K562 (cell line): ENCODE measurements around the gene SPATA33. TPM values are rescaled to one million over a fixed set of nuclear protein-coding genes. Genes with fewer than 3 reads are reported as not detected.

ENCODE experiments used
- ATAC-seq: fragments of 200-7000 bp; cut with Tn5 transposase; 3 replicates; pipeline ENCODE4 v1.9.1; 2020; ENCODE audit warnings: moderate library complexity
- BruUV-seq: library from RNA; stranded (reverse); fragments of 400-500 nt; replicated peaks from 2 replicates; lab custom pipeline; 2021; lab: Mats Ljungman, UMichigan
- CTCF ChIA-PET: fragments of 300-600 bp; formaldehyde crosslinking; extraction: SDS; loops from one replicate; lab custom pipeline; 2021; ENCODE audit warnings: low intra/inter-chr PET ratio; lab: Yijun Ruan, JAX
- POLR2A ChIA-PET: fragments of 300-600, 350-650 bp; sonication (Branson Sonifier 250); formaldehyde crosslinking; extraction: SDS; loops from one replicate; lab custom pipeline; 2021; ENCODE audit warnings: antibody characterized with exemption, inconsistent platforms; lab: Yijun Ruan, JAX
- DNase-seq, 4 experiments: peaks; one replicate each; pipeline versions ENCODE4 v3.0.0 to v3.0.0-alpha.2; 2011 to 2018; ENCODE audit warnings: low spot score in 3 of 4, mixed read lengths in 3 of 4; ENCODE audit errors: extremely low read depth in 1 of 4
- FAIRE-seq: peaks from 2 replicates; lab custom pipeline; 2011; peaks lifted over from hg19 to GRCh38; lab: Jason Lieb, UNC
- H2AFZ ChIP-seq: 2 replicates; pipeline ENCODE4 v1.6.0; 2011; ENCODE audit warnings: low read depth, low read length, control low read depth, inconsistent platforms
- H3K27ac ChIP-seq: fragments of 200-600 bp; 3 replicates; pipeline ENCODE4 v1.8.0; 2011; ENCODE audit warnings: low read depth, mild to moderate bottlenecking, control low read depth, inconsistent platforms, low read length, moderate library complexity, mixed read lengths; ENCODE audit errors: extremely low read depth
- H3K27me3 ChIP-seq, 2 experiments: fragments of 300-600 bp in 1 of 2; 2 replicates in 1 of 2; 3 replicates in 1 of 2; pipeline versions ENCODE4 v1.6.0 to v1.8.0; 2011; ENCODE audit warnings: inconsistent platforms in 2 of 2, low read length in 2 of 2, mild to moderate bottlenecking in 1 of 2, mixed read lengths in 1 of 2, moderate library complexity in 1 of 2; ENCODE audit not compliant: control insufficient read depth in 2 of 2, insufficient read depth in 2 of 2
- H3K36me3 ChIP-seq: fragments of 300-600 bp; 3 replicates; pipeline ENCODE4 v1.8.0; 2011; ENCODE audit warnings: mild to moderate bottlenecking, low read length, inconsistent platforms; ENCODE audit not compliant: control insufficient read depth, insufficient read depth
- H3K4me1 ChIP-seq, 2 experiments: fragments of 200-600 bp in 1 of 2; replicated peaks in 1 of 2; 2 replicates in 1 of 2; 3 replicates in 1 of 2; pipeline versions ENCODE4 v1.5.1 to v1.8.0; 2011; ENCODE audit warnings: inconsistent platforms in 2 of 2, low read length in 2 of 2, mild to moderate bottlenecking in 1 of 2, mixed read lengths in 1 of 2, moderate library complexity in 1 of 2; ENCODE audit not compliant: control insufficient read depth in 2 of 2, insufficient read depth in 2 of 2
- H3K4me2 ChIP-seq: 2 replicates; pipeline ENCODE4 v1.6.1; 2011; ENCODE audit warnings: low read length, control low read depth, inconsistent platforms, mixed read lengths; ENCODE audit not compliant: insufficient read depth
- H3K4me3 ChIP-seq: fragments of 200-600 bp; sonication (generic), shearing (Covaris generic); 2 replicates; pipeline ENCODE4 v1.5.1; 2016; ENCODE audit warnings: control low read depth, inconsistent platforms
- H3K79me2 ChIP-seq: fragments of 200-600 bp; 3 replicates; pipeline ENCODE4 v1.8.0; 2011; ENCODE audit warnings: low read length, inconsistent platforms; ENCODE audit not compliant: control insufficient read depth, insufficient read depth
- H3K9ac ChIP-seq, 2 experiments: 2 replicates each; pipeline versions ENCODE4 v1.6.0 to v1.6.1; 2011; ENCODE audit warnings: low read depth in 2 of 2, low read length in 2 of 2, control low read depth in 1 of 2, inconsistent platforms in 1 of 2, mild to moderate bottlenecking in 1 of 2, mixed read lengths in 1 of 2; ENCODE audit not compliant: insufficient read depth in 1 of 2
- H3K9me1 ChIP-seq: one replicate; pipeline ENCODE4 v1.6.0; 2011; ENCODE audit warnings: inconsistent platforms, mild to moderate bottlenecking, low read length, moderate library complexity; ENCODE audit not compliant: control insufficient read depth, insufficient read depth
- H3K9me3 ChIP-seq: replicated peaks from 2 replicates; pipeline ENCODE4 v1.5.1; 2011; ENCODE audit warnings: low read depth, low read length, inconsistent platforms; ENCODE audit not compliant: control insufficient read depth, insufficient read depth
- H4K20me1 ChIP-seq: replicated peaks from 2 replicates; pipeline ENCODE4 v1.6.1; 2011; ENCODE audit warnings: low read length, inconsistent platforms, mixed read lengths; ENCODE audit not compliant: control insufficient read depth, insufficient read depth
- BRCA1 ChIP-seq, 2 experiments: fragments of 450-650 bp in 1 of 2; sonication (generic) in 1 of 2; formaldehyde crosslinking in 1 of 2; IDR thresholded peaks; 2 replicates each; pipeline versions ENCODE4 v1.5.0 to v1.6.1; 2017 to 2020; ENCODE audit warnings: mild to moderate bottlenecking in 1 of 2, missing genetic modification reagents in 1 of 2
- CGGBP1 ChIP-seq: fragments of 250-450 bp; sonication (Bioruptor Pico); IDR thresholded peaks from 2 replicates; pipeline ENCODE4 v1.9.0; 2021; ENCODE audit warnings: mild to moderate bottlenecking
- E2F3 ChIP-seq: fragments of 250-450 bp; sonication (Bioruptor Pico); IDR thresholded peaks from 2 replicates; pipeline ENCODE4 v1.4.0; 2020; ENCODE audit warnings: mild to moderate bottlenecking
- HNRNPL ChIP-seq: fragments of 200-400 bp; formaldehyde crosslinking; IDR thresholded peaks from 2 replicates; pipeline ENCODE4 v1.6.1; 2017; ENCODE audit warnings: low read depth, mild to moderate bottlenecking, low read length
- OTX1 ChIP-seq: fragments of 450-650 bp; formaldehyde crosslinking; IDR thresholded peaks from 2 replicates; pipeline ENCODE4 v1.4.0; 2022; ENCODE audit warnings: mild to moderate bottlenecking
- RBM17 ChIP-seq: fragments of 200-400 bp; formaldehyde crosslinking; IDR thresholded peaks from 2 replicates; pipeline ENCODE4 v1.6.1; 2017; ENCODE audit warnings: low read depth, mild to moderate bottlenecking, low read length, borderline replicate concordance
- SETDB1 ChIP-seq: IDR thresholded peaks from one replicate; pipeline ENCODE4 v1.6.1; 2012; ENCODE audit warnings: low read length, control low read depth, inconsistent platforms
- SIX5 ChIP-seq, 2 experiments: IDR thresholded peaks; 2 replicates each; pipeline ENCODE4 v1.6.1; 2011; ENCODE audit warnings: low read length in 2 of 2, borderline replicate concordance in 1 of 2, low read depth in 1 of 2, mild to moderate bottlenecking in 1 of 2, moderate library complexity in 1 of 2; ENCODE audit not compliant: insufficient read depth in 1 of 2
- SOX6 ChIP-seq: fragments of 450-650 bp; IDR thresholded peaks from 2 replicates; pipeline ENCODE4 v1.6.1; 2014; ENCODE audit warnings: mild to moderate bottlenecking
- THRAP3 ChIP-seq: fragments of 450-650 bp; IDR thresholded peaks from 2 replicates; pipeline ENCODE4 v1.6.1; 2016; ENCODE audit warnings: mild to moderate bottlenecking, inconsistent platforms, borderline replicate concordance
- TRIM25 ChIP-seq: fragments of 450-650 bp; IDR thresholded peaks from 2 replicates; pipeline ENCODE4 v1.7.0; 2016; ENCODE audit warnings: borderline replicate concordance
- ZNF444 ChIP-seq: fragments of 250-450 bp; sonication (Bioruptor Pico); IDR thresholded peaks from 2 replicates; pipeline ENCODE4 v1.4.0; 2020; ENCODE audit warnings: mild to moderate bottlenecking, moderate library complexity
- ZNF695 ChIP-seq: fragments of 450-650 bp; formaldehyde crosslinking; IDR thresholded peaks from 2 replicates; pipeline ENCODE4 v1.4.0; 2020; ENCODE audit warnings: mild to moderate bottlenecking, moderate library complexity
- ZNF696 ChIP-seq: fragments of 250-450 bp; sonication (Bioruptor Pico); conservative IDR thresholded peaks from 2 replicates; pipeline ENCODE4 v1.4.0; 2020; ENCODE audit warnings: mild to moderate bottlenecking, moderate library complexity
- whole genome bisulfite sequencing: fragments of 100-300 bp; shearing (Covaris generic); methylation state at CpG from one replicate; pipeline ENCODE4 v1.1.6; 2016; ENCODE audit warnings: low coverage, mixed read lengths; ENCODE audit not compliant: insufficient coverage; ENCODE audit errors: missing lambda C conversion rate; 5-methylcytosine and 5-hydroxymethylcytosine counted together
- in situ Hi-C: fragments of 300-500 bp; cut with MboI; formaldehyde crosslinking; loops from 4 replicates; pipeline ENCODE4 v1.15.0; 2018; ENCODE audit warnings: inconsistent platforms, mixed read lengths
- intact Hi-C: fragments of 100-400 bp; cut with micrococcal nuclease; formaldehyde crosslinking; loops from 2 replicates; pipeline ENCODE4 v1.14.2; 2022
- polyA plus RNA-seq, 8 experiments: library from polyadenylated mRNA; depleted of rRNA in 4 of 8; stranded (reverse) in 5 of 8; unstranded in 3 of 8; fragments of >200 nt; fragmentation: Nextera tagmentation in 2 of 8; fragmentation: Illumina TruSeq in 1 of 8; extraction: Ambion mirVana in 2 of 8; extraction: Trizol in 1 of 8; gene quantifications; 2 replicates each; pipeline versions ENCODE4 v1.2.1 to v1.2.3, GENCODE V29; 2011 to 2014; ENCODE audit warnings: inconsistent platforms in 1 of 8, missing spikeins in 1 of 8
- total RNA-seq, 7 experiments: library from RNA; depleted of rRNA in 6 of 7; stranded (reverse); fragments of >200 nt in 6 of 7; fragmentation: Illumina TruSeq in 2 of 7; extraction: Trizol in 2 of 7; gene quantifications; 2 replicates each; pipeline versions ENCODE4 v1.2.1 to v1.2.3, GENCODE V29; 2011 to 2021; ENCODE audit warnings: low replicate concordance in 1 of 7

Gene SPATA33
- total and polyA plus RNA-seq, 9 of the 15 experiments (the other 6 are each of a cell fraction or from before 2014, with no cell fraction given): 4.0 to 20.0 (median 11.8) TPM

- no peak for TF ChIP-seq RBM17
- no peak for TF ChIP-seq THRAP3
Measured at GRCh38 chr16:89707695-89708094, 50.1 kb downstream of the SPATA33 start (continued).

GRCh38 chr16:89708481-89708931, 50.9 kb downstream of the SPATA33 start:
- intact Hi-C loops: loop anchor here (5.0 kb wide), 1 partner anchor 44 kb away; no protein-coding TSS in a partner anchor
- Histone ChIP-seq H4K20me1 (no peaks in the 10 kb centered on the region), H3K9ac (peak overlapping the region in 1 of 2 experiments; percentile 85; a peak in 2 of 4 replicates)
- DNase-seq: no peak
- in situ Hi-C loops: no loop called here
- TF ChIP-seq ZNF695 (CRISPR knock-in tag): no peak
- TF ChIP-seq HNRNPL: no peak
- TF ChIP-seq ZNF444: no peak
- no peak for TF ChIP-seq CGGBP1 (CRISPR knock-in tag)
- no peak for TF ChIP-seq OTX1 (CRISPR knock-in tag)
- no peak for TF ChIP-seq BRCA1 (IDR thresholded peaks at IDR 0.05)
- no peak for TF ChIP-seq BRCA1 (CRISPR knock-in tag; IDR thresholded peaks at IDR 0.05)
- no peak for TF ChIP-seq SETDB1
- no peak for TF ChIP-seq TRIM25
- TF ChIP-seq E2F3 (CRISPR knock-in tag): no peak
- TF ChIP-seq ZNF696 (CRISPR knock-in tag): no peak
- TF ChIP-seq SOX6: no peak
- TF ChIP-seq SIX5 (IDR thresholded peaks at IDR 0.05; ENCODE audit: borderline replicate concordance in 1 of 2, insufficient read depth in 1 of 2, low read depth in 1 of 2, low read length in 2 of 2): no peak
- TF ChIP-seq, all 486 proteins: peak for 0
- BruUV-seq: no TSS peak
- no peak overlapping the region for H2AFZ ChIP-seq
- no peak overlapping the region for H3K4me2 ChIP-seq
- H3K27ac ChIP-seq: no peak overlapping the region
- H3K4me3 ChIP-seq: no peak overlapping the region
- CTCF ChIA-PET: no interaction called here
- H3K9me1 ChIP-seq: no peaks in the 10 kb centered on the region
- FAIRE-seq (no peak), ATAC-seq (no peak)
- peaks cover 18 to 81% of the 10 kb centered on the region in 2 experiments; a peak in 4 of 5 replicates for H3K4me1 ChIP-seq
- H3K27me3 ChIP-seq: no peaks in the 10 kb centered on the region
- POLR2A ChIA-PET: interaction anchor here (1.0 to 4.5 kb wide), 3 partner anchors 10 to 22 kb away, joined by 3 to 45 read pairs (median 4); partner anchors contain the start of genes CDK10 and VPS9D1
- H3K79me2 ChIP-seq: peaks cover 18% of the 10 kb centered on the region
- H3K36me3 ChIP-seq: peaks cover 7% of the 10 kb centered on the region; the same call in 1 of the 3 replicates
- no peaks in the 10 kb centered on the region for H3K9me3 ChIP-seq
- 79% methylated on average over 14 of the region's 19 CpGs for WGBS
